HG03039 (cell line): ENCODE measurements around the gene DCC.

Experiments used
- ATAC-seq: cut with Tn5 transposase; IDR thresholded peaks from one replicate; pipeline ENCODE4 v1.9.1; 2021; ENCODE audit warnings: mild to moderate bottlenecking, moderate library complexity; ENCODE audit not compliant: unreplicated experiment

DCC gene

GRCh38 chr18:53322163-53322562 is 982.2 kb downstream of the DCC start:
- no peak for ATAC-seq

GRCh38 chr18:53324353-53324752 is 984.4 kb downstream of the DCC start:
- no peak for ATAC-seq

GRCh38 chr18:53360501-53361443 is 1020.8 kb downstream of the DCC start:
- ATAC-seq, result no peak

GRCh38 chr18:53375621-53376020 is 1035.6 kb downstream of the DCC start:
- no peak for ATAC-seq

GRCh38 chr18:53380063-53380639 is 1040.2 kb downstream of the DCC start:
- no peak for ATAC-seq

GRCh38 chr18:53382870-53383269 is 1042.9 kb downstream of the DCC start:
- no peak for ATAC-seq

GRCh38 chr18:53385889-53386288 is 1045.9 kb downstream of the DCC start:
- no peak for ATAC-seq

- no peak for ATAC-seq
These were observed 1047.6 kb downstream of the DCC start for GRCh38 chr18:53387581-53387980.

- ATAC-seq, result no peak
These were observed 1062.7 kb downstream of the DCC start for GRCh38 chr18:53402670-53403069.

- no peak for ATAC-seq
These were observed 1068.3 kb downstream of the DCC start for GRCh38 chr18:53408271-53408670.

GRCh38 chr18:53411511-53411910 is 1071.5 kb downstream of the DCC start:
- no peak for ATAC-seq

GRCh38 chr18:53417003-53417402 is 1077.0 kb downstream of the DCC start:
- no peak for ATAC-seq

GRCh38 chr18:53421869-53422268 is 1081.9 kb downstream of the DCC start:
- ATAC-seq, result no peak

- ATAC-seq, result no peak
These were observed 1082.9 kb downstream of the DCC start for GRCh38 chr18:53422896-53423295.

- ATAC-seq, result no peak
These were observed 1086.7 kb downstream of the DCC start for GRCh38 chr18:53426666-53427184.

- no peak for ATAC-seq
These were observed 1101.9 kb downstream of the DCC start for GRCh38 chr18:53441761-53442414.

- no peak for ATAC-seq
These were observed 1102.4 kb downstream of the DCC start for GRCh38 chr18:53442415-53442783.

- no peak for ATAC-seq
These were observed 1103.3 kb downstream of the DCC start for GRCh38 chr18:53443336-53443735.

GRCh38 chr18:53443831-53444230 is 1103.8 kb downstream of the DCC start:
- no peak for ATAC-seq

GRCh38 chr18:53451902-53452301 is 1111.9 kb downstream of the DCC start:
- ATAC-seq, result no peak

GRCh38 chr18:53457068-53457467 is 1117.1 kb downstream of the DCC start:
- ATAC-seq, result no peak

GRCh38 chr18:53458268-53458667 is 1118.3 kb downstream of the DCC start:
- no peak for ATAC-seq
